Sigmoid colon (tissue), 4 donors: ENCODE results near the gene TENM4.
"Not testable (repeated sequence)": the region's sequence is repeated elsewhere in the genome, so short reads cannot be mapped to it uniquely, and the experiment has no call there.

ENCODE experiments used
- POLR2A ChIP-seq, 2 donors: fragments of 450-650 bp; IDR thresholded peaks; one replicate each; pipeline ENCODE4 v1.6.1; 2016; ENCODE audit warnings: antibody characterized with exemption in 2 of 2, mild to moderate bottlenecking in 2 of 2, moderate library complexity in 2 of 2
- POLR2AphosphoS5 ChIP-seq, 4 donors: sonication (generic); formaldehyde crosslinking; IDR thresholded peaks; one replicate each; pipeline ENCODE4 v1.6.1; 2017; ENCODE audit warnings: antibody characterized with exemption in 4 of 4
- TF ChIP-seq, protein P1 (sequence below), 4 experiments: fragments of 450-650 bp in 3 of 4; fragments of 200-600 bp in 1 of 4; IDR thresholded peaks; one replicate each; pipeline ENCODE4 v1.5.1; 2016 to 2019; ENCODE audit warnings: antibody characterized with exemption in 4 of 4, mild to moderate bottlenecking in 3 of 4, moderate library complexity in 2 of 4

DNA sequence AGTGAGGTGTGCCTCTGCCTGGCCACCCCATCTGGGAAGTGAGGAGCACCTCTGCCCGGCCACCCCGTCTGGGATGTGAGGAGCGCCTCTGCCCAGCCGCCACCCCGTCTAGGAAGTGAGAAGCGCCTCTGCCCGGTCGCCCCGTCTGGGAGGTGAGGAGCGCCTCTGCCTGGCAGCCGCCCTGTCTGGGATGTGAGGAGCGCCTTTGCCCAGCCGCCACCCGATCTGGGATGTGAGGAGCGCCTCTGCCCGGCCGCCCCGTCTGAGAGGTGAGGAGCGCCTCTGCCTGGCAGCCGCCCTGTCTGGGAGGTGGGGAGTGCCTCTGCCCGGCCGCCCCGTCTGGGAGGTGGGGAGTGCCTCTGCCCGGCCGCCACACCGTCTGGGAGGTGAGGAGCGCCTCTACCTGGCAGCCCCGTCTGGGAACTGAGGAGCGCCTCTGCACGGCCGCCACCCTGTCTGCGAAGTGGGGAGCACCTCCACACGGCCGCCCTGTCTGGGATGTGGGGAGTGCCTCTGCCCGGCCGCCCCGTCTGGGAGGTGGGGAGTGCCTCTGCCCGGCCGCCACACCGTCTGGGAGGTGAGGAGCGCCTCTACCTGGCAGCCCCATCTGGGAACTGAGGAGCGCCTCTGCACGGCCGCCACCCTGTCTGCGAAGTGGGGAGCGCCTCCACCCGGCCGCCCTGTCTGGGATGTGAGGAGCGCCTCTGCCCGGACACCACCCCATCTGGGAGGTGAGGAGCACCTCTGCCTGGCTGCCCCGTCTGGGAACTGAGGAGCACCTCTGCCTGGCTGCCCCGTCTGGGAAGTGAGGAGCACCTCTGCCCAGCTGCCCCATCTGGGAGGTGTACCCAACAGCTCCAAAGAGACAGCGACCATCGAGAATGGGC lies 561.5 kb downstream of the TENM4 start:
- not testable (repeated sequence) for TF ChIP-seq POLR2A, POLR2AphosphoS5 (IDR thresholded peaks at IDR 0.05)
- TF ChIP-seq, protein P1, sequence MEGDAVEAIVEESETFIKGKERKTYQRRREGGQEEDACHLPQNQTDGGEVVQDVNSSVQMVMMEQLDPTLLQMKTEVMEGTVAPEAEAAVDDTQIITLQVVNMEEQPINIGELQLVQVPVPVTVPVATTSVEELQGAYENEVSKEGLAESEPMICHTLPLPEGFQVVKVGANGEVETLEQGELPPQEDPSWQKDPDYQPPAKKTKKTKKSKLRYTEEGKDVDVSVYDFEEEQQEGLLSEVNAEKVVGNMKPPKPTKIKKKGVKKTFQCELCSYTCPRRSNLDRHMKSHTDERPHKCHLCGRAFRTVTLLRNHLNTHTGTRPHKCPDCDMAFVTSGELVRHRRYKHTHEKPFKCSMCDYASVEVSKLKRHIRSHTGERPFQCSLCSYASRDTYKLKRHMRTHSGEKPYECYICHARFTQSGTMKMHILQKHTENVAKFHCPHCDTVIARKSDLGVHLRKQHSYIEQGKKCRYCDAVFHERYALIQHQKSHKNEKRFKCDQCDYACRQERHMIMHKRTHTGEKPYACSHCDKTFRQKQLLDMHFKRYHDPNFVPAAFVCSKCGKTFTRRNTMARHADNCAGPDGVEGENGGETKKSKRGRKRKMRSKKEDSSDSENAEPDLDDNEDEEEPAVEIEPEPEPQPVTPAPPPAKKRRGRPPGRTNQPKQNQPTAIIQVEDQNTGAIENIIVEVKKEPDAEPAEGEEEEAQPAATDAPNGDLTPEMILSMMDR (IDR thresholded peaks at IDR 0.05) = not testable (repeated sequence)
